ENCODE results near the gene C9orf50.
A peak's percentile ranks its signal among the peaks of the same experiment; 100 is the strongest.

Gene C9orf50

DNA sequence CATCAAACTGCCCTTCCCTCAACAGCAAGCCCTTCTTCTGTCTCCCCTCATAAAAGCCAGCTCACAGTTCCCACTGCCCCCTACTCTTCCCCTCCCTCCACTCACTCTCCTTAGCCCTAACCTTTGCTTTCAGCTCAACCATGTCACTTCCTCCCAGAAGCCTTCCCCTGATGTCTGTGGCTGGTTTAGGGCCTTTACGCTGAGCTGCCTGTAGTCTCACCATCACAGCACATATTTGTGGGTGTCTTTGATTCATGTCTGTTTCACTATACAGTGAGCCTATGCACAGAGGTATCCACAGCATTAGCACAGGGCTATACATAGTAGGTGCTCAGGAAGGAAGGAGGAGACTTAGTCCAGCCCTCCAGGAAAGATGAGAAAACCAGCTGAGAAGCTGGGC is 34.7 kb downstream of the C9orf50 start:
- no peak overlapping the region for H3K9ac ChIP-seq (ENCODE audit: low read length)

GRCh38 chr9:129585352-129585751 is 35.5 kb downstream of the C9orf50 start:
- no peak for TF ChIP-seq CTCF (IDR thresholded peaks at IDR 0.05; ENCODE audit: insufficient read depth, low read length, poor library complexity, severe bottlenecking)
- TF ChIP-seq EZH2phosphoT487 (conservative IDR thresholded peaks at IDR 0.05; ENCODE audit: low read length) = no peak
- H3K36me3 ChIP-seq (ENCODE audit: low read length) = no peaks in the 10 kb centered on the region
- no peak overlapping the region for H3K9ac ChIP-seq (ENCODE audit: low read length)
- H3F3A ChIP-seq (ENCODE audit: insufficient read depth) = no peaks in the 10 kb centered on the region
- no peaks in the 10 kb centered on the region for H3K27me3 ChIP-seq (ENCODE audit: low read length)
- no peak overlapping the region for H2AFZ ChIP-seq (ENCODE audit: low read depth, low read length, severe bottlenecking)
- no peak overlapping the region for H3K27ac ChIP-seq (ENCODE audit: low read depth, low read length)
- no peak overlapping the region for H3K4me3 ChIP-seq (ENCODE audit: insufficient read depth, low read length, poor library complexity, severe bottlenecking)
- no peaks in the 10 kb centered on the region for H3K9me2 ChIP-seq (replicated peaks; ENCODE audit: insufficient read depth, low read length)
- no peaks in the 10 kb centered on the region for H3K9me3 ChIP-seq (ENCODE audit: insufficient read depth, low read length)
- no peaks in the 10 kb centered on the region for H3K79me2 ChIP-seq (ENCODE audit: insufficient read depth, low read length)
- H3K4me2 ChIP-seq (ENCODE audit: low read depth, low read length, poor library complexity, severe bottlenecking) = no peak overlapping the region
- no peaks in the 10 kb centered on the region for H4K20me1 ChIP-seq (ENCODE audit: low read depth, low read length)

More for the DNA sequence above, 34.7 kb downstream of the C9orf50 start:
- Histone ChIP-seq H3K4me3 (ENCODE audit: insufficient read depth, low read length, poor library complexity, severe bottlenecking) (no peak overlapping the region), H3F3A (ENCODE audit: insufficient read depth) (no peaks in the 10 kb centered on the region), H3K36me3 (ENCODE audit: low read length) (no peaks in the 10 kb centered on the region), H3K4me2 (ENCODE audit: low read depth, low read length, poor library complexity, severe bottlenecking) (no peak overlapping the region), H4K20me1 (ENCODE audit: low read depth, low read length) (no peaks in the 10 kb centered on the region), H3K79me2 (ENCODE audit: insufficient read depth, low read length) (no peaks in the 10 kb centered on the region), H2AFZ (ENCODE audit: low read depth, low read length, severe bottlenecking) (no peak overlapping the region), H3K27ac (ENCODE audit: low read depth, low read length) (no peak overlapping the region), H3K9me3 (ENCODE audit: insufficient read depth, low read length) (no peaks in the 10 kb centered on the region), H3K9me2 (replicated peaks; ENCODE audit: insufficient read depth, low read length) (no peaks in the 10 kb centered on the region), H3K27me3 (ENCODE audit: low read length) (no peaks in the 10 kb centered on the region)
- TF ChIP-seq CTCF (IDR thresholded peaks at IDR 0.05; ENCODE audit: insufficient read depth, low read length, poor library complexity, severe bottlenecking) (no peak), EZH2phosphoT487 (conservative IDR thresholded peaks at IDR 0.05; ENCODE audit: low read length) (no peak)

DNA sequence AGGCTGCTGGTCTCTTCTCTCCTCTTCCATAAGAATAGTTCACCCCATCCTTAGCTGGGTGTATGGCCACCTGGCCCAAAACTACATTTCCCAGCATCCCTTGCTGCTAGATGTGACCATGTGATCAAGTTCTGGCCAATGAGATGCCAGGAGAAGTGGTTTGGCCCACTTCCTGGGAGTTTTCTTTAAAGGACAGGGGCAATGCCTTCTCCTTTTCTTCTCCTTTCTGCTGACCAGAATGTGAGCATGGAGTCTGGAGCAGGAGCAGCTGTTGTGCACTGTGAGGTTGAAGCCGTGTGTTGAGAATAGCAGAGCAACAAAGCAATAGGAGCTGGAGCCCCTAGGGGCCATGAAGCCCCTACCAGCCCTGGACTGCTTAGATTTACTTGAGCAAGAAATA is 36.8 kb downstream of the C9orf50 start:
- H3K27ac ChIP-seq (ENCODE audit: low read depth, low read length) = no peak overlapping the region
- no peak overlapping the region for H3K4me3 ChIP-seq (ENCODE audit: insufficient read depth, low read length, poor library complexity, severe bottlenecking)
- H3K4me2 ChIP-seq (ENCODE audit: low read depth, low read length, poor library complexity, severe bottlenecking) = no peak overlapping the region
- no peaks in the 10 kb centered on the region for H3K79me2 ChIP-seq (ENCODE audit: insufficient read depth, low read length)
- TF ChIP-seq EZH2phosphoT487 (conservative IDR thresholded peaks at IDR 0.05; ENCODE audit: low read length) (no peak), CTCF (IDR thresholded peaks at IDR 0.05; ENCODE audit: insufficient read depth, low read length, poor library complexity, severe bottlenecking) (no peak)
- no peak overlapping the region for H3K9ac ChIP-seq (ENCODE audit: low read length)
- H2AFZ ChIP-seq (ENCODE audit: low read depth, low read length, severe bottlenecking) = peak overlapping the region; percentile 89
- no peaks in the 10 kb centered on the region for H3K9me3 ChIP-seq (ENCODE audit: insufficient read depth, low read length)
- H3F3A ChIP-seq (ENCODE audit: insufficient read depth) = no peaks in the 10 kb centered on the region
- no peaks in the 10 kb centered on the region for H3K27me3 ChIP-seq (ENCODE audit: low read length)
- H3K9me2 ChIP-seq (replicated peaks; ENCODE audit: insufficient read depth, low read length) = no peaks in the 10 kb centered on the region
- H4K20me1 ChIP-seq (ENCODE audit: low read depth, low read length) = no peaks in the 10 kb centered on the region
- H3K36me3 ChIP-seq (ENCODE audit: low read length) = no peaks in the 10 kb centered on the region

Data from SU-DHL-6 (cell line).